ENCODE results near the gene TNRC18.
A peak's percentile ranks its signal among the peaks of the same experiment; 100 is the strongest.
"Not testable (repeated sequence)": the region's sequence is repeated elsewhere in the genome, so short reads cannot be mapped to it uniquely, and the experiment has no call there.

The TNRC18 gene

GRCh38 chr7:5370454-5371353 lies 52.9 kb downstream of the TNRC18 start:
- DNase-seq = no peak

- DNase-seq = no peak
Measured at GRCh38 chr7:5367661-5368060, 56.0 kb downstream of the TNRC18 start.

- peak; percentile 70 for DNase-seq
Measured at GRCh38 chr7:5365976-5366625, 57.5 kb downstream of the TNRC18 start.

GRCh38 chr7:5363729-5364128 lies 59.9 kb downstream of the TNRC18 start:
- no peak for DNase-seq

GRCh38 chr7:5362466-5362865 lies 61.2 kb downstream of the TNRC18 start:
- no peak for DNase-seq

- no peak for DNase-seq
Measured at GRCh38 chr7:5361446-5362127, 62.0 kb downstream of the TNRC18 start.

- no peak for DNase-seq
Measured at GRCh38 chr7:5360971-5361370, 62.7 kb downstream of the TNRC18 start.

GRCh38 chr7:5360451-5360850 lies 63.2 kb downstream of the TNRC18 start:
- no peak for DNase-seq

- DNase-seq = not testable (repeated sequence)
Measured at GRCh38 chr7:5360021-5360420, 63.6 kb downstream of the TNRC18 start.

GRCh38 chr7:5359344-5359743 lies 64.3 kb downstream of the TNRC18 start:
- DNase-seq = no peak

GRCh38 chr7:5357951-5358350 lies 65.7 kb downstream of the TNRC18 start:
- DNase-seq = no peak

- no peak for DNase-seq
Measured at GRCh38 chr7:5356751-5357119, 66.9 kb downstream of the TNRC18 start.

GRCh38 chr7:5354460-5355232 lies 69.0 kb downstream of the TNRC18 start:
- no peak for DNase-seq

GRCh38 chr7:5352440-5353010 lies 71.1 kb downstream of the TNRC18 start:
- DNase-seq = no peak

- DNase-seq = no peak
Measured at GRCh38 chr7:5351507-5352265, 71.9 kb downstream of the TNRC18 start.

GRCh38 chr7:5350600-5351385 lies 72.8 kb downstream of the TNRC18 start:
- no peak for DNase-seq

GRCh38 chr7:5350174-5350463 lies 73.5 kb downstream of the TNRC18 start:
- no peak for DNase-seq

- DNase-seq = no peak
Measured at GRCh38 chr7:5349437-5350173, 74.0 kb downstream of the TNRC18 start.

GRCh38 chr7:5349005-5349380 lies 74.6 kb downstream of the TNRC18 start:
- no peak for DNase-seq
